AG04450 (cell line): ENCODE measurements around the gene CHRNA9. TPM values are rescaled to one million over a fixed set of nuclear protein-coding genes. Genes with fewer than 3 reads are reported as not detected.
A peak's percentile ranks its signal among the peaks of the same experiment; 100 is the strongest.

ENCODE experiments used
- CTCF ChIA-PET: fragments of 300-600, 350-600 bp; formaldehyde crosslinking; extraction: SDS; loops from one replicate; lab custom pipeline; 2022; ENCODE audit warnings: antibody characterized with exemption, inconsistent platforms; lab: Charles Lee
- POLR2A ChIA-PET: fragments of 350-600 bp; formaldehyde crosslinking; extraction: SDS; loops from one replicate; lab custom pipeline; 2021; ENCODE audit warnings: antibody characterized with exemption, inconsistent platforms; lab: Yijun Ruan, JAX
- DNase-seq: peaks from one replicate; pipeline ENCODE4 v3.0.0-alpha.2; 2011; ENCODE audit warnings: low read depth, low spot score
- H3K27ac ChIP-seq: one replicate; pipeline ENCODE4 v1.5.1; 2012; ENCODE audit warnings: low read depth, low read length, control low read depth
- H3K27me3 ChIP-seq: one replicate; pipeline ENCODE4 v1.6.0; 2012; ENCODE audit warnings: low read length; ENCODE audit not compliant: control insufficient read depth, insufficient read depth
- H3K4me3 ChIP-seq: 2 replicates; pipeline ENCODE4 v1.5.1; 2011; ENCODE audit warnings: mild to moderate bottlenecking, low read depth, low read length, control low read depth
- H3K9me3 ChIP-seq: 2 replicates; pipeline ENCODE4 v1.5.1; 2012; ENCODE audit warnings: low read length; ENCODE audit not compliant: control insufficient read depth, insufficient read depth
- polyA plus RNA-seq: library from polyadenylated mRNA; depleted of rRNA; stranded (reverse); fragments of >200 nt; gene quantifications from 2 replicates; pipeline ENCODE4 v1.2.3, GENCODE V29; 2011
- TF ChIP-seq, protein P1 (sequence below): IDR thresholded peaks from 2 replicates; pipeline ENCODE4 v1.5.1; 2011; ENCODE audit warnings: low read depth, low read length, control low read depth, inconsistent platforms

Gene CHRNA9
- polyA plus RNA-seq, 1 experiment: 0.07 TPM

- TF ChIP-seq, protein P1, sequence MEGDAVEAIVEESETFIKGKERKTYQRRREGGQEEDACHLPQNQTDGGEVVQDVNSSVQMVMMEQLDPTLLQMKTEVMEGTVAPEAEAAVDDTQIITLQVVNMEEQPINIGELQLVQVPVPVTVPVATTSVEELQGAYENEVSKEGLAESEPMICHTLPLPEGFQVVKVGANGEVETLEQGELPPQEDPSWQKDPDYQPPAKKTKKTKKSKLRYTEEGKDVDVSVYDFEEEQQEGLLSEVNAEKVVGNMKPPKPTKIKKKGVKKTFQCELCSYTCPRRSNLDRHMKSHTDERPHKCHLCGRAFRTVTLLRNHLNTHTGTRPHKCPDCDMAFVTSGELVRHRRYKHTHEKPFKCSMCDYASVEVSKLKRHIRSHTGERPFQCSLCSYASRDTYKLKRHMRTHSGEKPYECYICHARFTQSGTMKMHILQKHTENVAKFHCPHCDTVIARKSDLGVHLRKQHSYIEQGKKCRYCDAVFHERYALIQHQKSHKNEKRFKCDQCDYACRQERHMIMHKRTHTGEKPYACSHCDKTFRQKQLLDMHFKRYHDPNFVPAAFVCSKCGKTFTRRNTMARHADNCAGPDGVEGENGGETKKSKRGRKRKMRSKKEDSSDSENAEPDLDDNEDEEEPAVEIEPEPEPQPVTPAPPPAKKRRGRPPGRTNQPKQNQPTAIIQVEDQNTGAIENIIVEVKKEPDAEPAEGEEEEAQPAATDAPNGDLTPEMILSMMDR: no peak
- Histone ChIP-seq H3K27ac (no peak overlapping the region), H3K9me3 (peaks cover 3% of the 10 kb centered on the region; the same call in 1 of the 2 replicates), H3K4me3 (no peak overlapping the region), H3K27me3 (peaks cover 7% of the 10 kb centered on the region)
- no peak for DNase-seq
- CTCF ChIA-PET: no interaction called here
- POLR2A ChIA-PET: no interaction called here
Observed at GRCh38 chr4:40305328-40306170, 29.6 kb upstream of the CHRNA9 start.

- Histone ChIP-seq H3K4me3 (no peak overlapping the region), H3K27ac (no peak overlapping the region), H3K27me3 (peaks cover 7% of the 10 kb centered on the region), H3K9me3 (peaks cover 3% of the 10 kb centered on the region; the same call in 1 of the 2 replicates)
- TF ChIP-seq, protein P1: no peak
- no peak for DNase-seq
- CTCF ChIA-PET: interaction anchor here (0.5 to 2.1 kb wide), 2 partner anchors 156 to 244 kb away, joined by 3 to 6 read pairs; no protein-coding TSS in a partner anchor
- POLR2A ChIA-PET: no interaction called here
Observed at GRCh38 chr4:40306226-40306625, 28.9 kb upstream of the CHRNA9 start.

GRCh38 chr4:40306976-40307375 lies 28.2 kb upstream of the CHRNA9 start:
- Histone ChIP-seq H3K27ac (no peak overlapping the region), H3K9me3 (peaks cover 3% of the 10 kb centered on the region; the same call in 1 of the 2 replicates), H3K27me3 (peaks cover 7% of the 10 kb centered on the region), H3K4me3 (no peak overlapping the region)
- ChIA-PET POLR2A (no interaction called here), CTCF (interaction anchor here (0.5 to 2.1 kb wide), 4 partner anchors 10 to 243 kb away, joined by 3 to 9 read pairs (median 4); no protein-coding TSS in a partner anchor)
- no peak for DNase-seq
- TF ChIP-seq, protein P1: no peak

- no peak for DNase-seq
- Histone ChIP-seq H3K9me3 (peaks cover 3% of the 10 kb centered on the region; the same call in 1 of the 2 replicates), H3K4me3 (no peak overlapping the region), H3K27ac (peak overlapping the region; percentile 21), H3K27me3 (peaks cover 5% of the 10 kb centered on the region)
- CTCF ChIA-PET: interaction anchor here (0.9 to 2.1 kb wide), 4 partner anchors 9 to 158 kb away, joined by 3 to 9 read pairs (median 5); no protein-coding TSS in a partner anchor
- POLR2A ChIA-PET: interaction anchor here (1.0 kb wide), 1 partner anchor 250 kb away, joined by 3 read pairs; no protein-coding TSS in a partner anchor
- TF ChIP-seq, protein P1: no peak
Observed at GRCh38 chr4:40307627-40308497, 27.3 kb upstream of the CHRNA9 start.
